H1 (cell line): Measurements from ENCODE around the gene C1orf185. TPM values are rescaled to one million over a fixed set of nuclear protein-coding genes. Genes with fewer than 3 reads are reported as not detected.

ENCODE experiments used
- CTCF ChIA-PET: fragments of 300-600 bp; sonication (Branson Sonifier 250); formaldehyde crosslinking; loops from one replicate; lab custom pipeline; 2021; ENCODE audit not compliant: partially characterized antibody; lab: Charles Lee
- POLR2A ChIA-PET: fragments of 300-600 bp; sonication (Branson Sonifier 250); formaldehyde crosslinking; loops from one replicate; lab custom pipeline; 2021; ENCODE audit warnings: inconsistent platforms; ENCODE audit not compliant: partially characterized antibody; lab: Charles Lee
- DNase-seq, 2 experiments: peaks; one replicate each; pipeline versions ENCODE4 v3.0.0 to v3.0.0-alpha.2; 2010 to 2022; ENCODE audit warnings: low spot score in 2 of 2, low read depth in 1 of 2, mixed read lengths in 1 of 2
- FAIRE-seq: peaks from 2 replicates; lab custom pipeline; 2011; peaks lifted over from hg19 to GRCh38; lab: Jason Lieb, UNC
- H2AFZ ChIP-seq: 2 replicates; pipeline ENCODE4 v1.8.1; 2012; ENCODE audit warnings: low read length, inconsistent platforms
- H2AK5ac ChIP-seq: 2 replicates; pipeline ENCODE4 v1.6.1; 2013; ENCODE audit warnings: low read depth, low read length
- H2BK120ac ChIP-seq: replicated peaks from 2 replicates; pipeline ENCODE3; 2013; ENCODE audit warnings: low read depth, low read length, inconsistent platforms
- H2BK12ac ChIP-seq: 2 replicates; pipeline ENCODE4 v1.6.1; 2013; ENCODE audit warnings: low read depth, low read length
- H2BK15ac ChIP-seq: 2 replicates; pipeline ENCODE4 v1.6.1; 2013; ENCODE audit warnings: low read length
- H2BK20ac ChIP-seq: 2 replicates; pipeline ENCODE4 v1.6.1; 2013; ENCODE audit warnings: low read length
- H2BK5ac ChIP-seq: 2 replicates; pipeline ENCODE4 v1.6.1; 2013; ENCODE audit warnings: low read depth, low read length
- H3K14ac ChIP-seq: 2 replicates; pipeline ENCODE4 v1.6.1; 2013; ENCODE audit warnings: inconsistent platforms; ENCODE audit not compliant: insufficient read length
- H3K18ac ChIP-seq: 2 replicates; pipeline ENCODE4 v1.6.1; 2013; ENCODE audit warnings: low read length; ENCODE audit errors: extremely low read depth
- H3K23ac ChIP-seq: 2 replicates; pipeline ENCODE4 v1.6.1; 2013; ENCODE audit warnings: inconsistent platforms; ENCODE audit not compliant: insufficient read length
- H3K23me2 ChIP-seq: 2 replicates; pipeline ENCODE4 v1.6.1; 2013; ENCODE audit warnings: low read depth, low read length
- H3K27ac ChIP-seq: 2 replicates; pipeline ENCODE4 v1.6.1; 2011; ENCODE audit warnings: low read depth, low read length, inconsistent platforms
- H3K27me3 ChIP-seq, 4 experiments: replicated peaks in 1 of 4; 1 replicate in 1 of 4; 2 replicates in 3 of 4; pipeline versions ENCODE4 v1.6.1 to v1.8.1; 2011 to 2013; ENCODE audit warnings: low read length in 3 of 4, mild to moderate bottlenecking in 3 of 4, inconsistent platforms in 2 of 4, mixed read lengths in 2 of 4, moderate library complexity in 1 of 4; ENCODE audit not compliant: control insufficient read depth in 3 of 4, insufficient read depth in 3 of 4; ENCODE audit errors: extremely low read depth in 1 of 4
- H3K36me3 ChIP-seq, 4 experiments: 2 replicates each; pipeline versions ENCODE4 v1.6.1 to v1.8.1; 2011 to 2013; ENCODE audit warnings: mild to moderate bottlenecking in 4 of 4, low read length in 3 of 4, moderate library complexity in 2 of 4, control low read depth in 1 of 4, inconsistent platforms in 1 of 4; ENCODE audit not compliant: insufficient read depth in 4 of 4, control insufficient read depth in 2 of 4
- H3K4ac ChIP-seq: replicated peaks from 2 replicates; pipeline ENCODE3; 2013; ENCODE audit warnings: low read length, low read depth, mixed read lengths, inconsistent platforms; ENCODE audit not compliant: insufficient read length
- H3K4me1 ChIP-seq, 4 experiments: replicated peaks in 1 of 4; 1 replicate in 1 of 4; 2 replicates in 3 of 4; pipeline versions ENCODE4 v1.6.1 to v1.8.1; 2011 to 2013; ENCODE audit warnings: low read length in 3 of 4, inconsistent platforms in 2 of 4, mixed read lengths in 1 of 4; ENCODE audit not compliant: insufficient read depth in 4 of 4, control insufficient read depth in 3 of 4
- H3K4me2 ChIP-seq, 2 experiments: 2 replicates each; pipeline versions ENCODE4 v1.6.1 to v1.8.1; 2011 to 2013; ENCODE audit warnings: low read depth in 2 of 2, low read length in 2 of 2, control low read depth in 1 of 2, inconsistent platforms in 1 of 2, mild to moderate bottlenecking in 1 of 2; ENCODE audit not compliant: insufficient read depth in 1 of 2
- H3K4me3 ChIP-seq, 4 experiments: fragments of 200-600, 300-600 bp in 1 of 4; sonication (generic), shearing (Covaris generic), sonication (Bioruptor Twin) in 1 of 4; 2 replicates each; pipeline versions ENCODE4 v1.5.1 to v1.8.1; 2011 to 2016; ENCODE audit warnings: low read length in 4 of 4, low read depth in 3 of 4, control low read depth in 2 of 4, inconsistent platforms in 2 of 4, mild to moderate bottlenecking in 2 of 4, mixed read lengths in 1 of 4, moderate library complexity in 1 of 4; ENCODE audit not compliant: insufficient read depth in 2 of 4; ENCODE audit errors: extremely low read depth in 1 of 4
- H3K56ac ChIP-seq: replicated peaks from 2 replicates; pipeline ENCODE3; 2013; ENCODE audit warnings: low read depth, mild to moderate bottlenecking, mixed read lengths, low read length, inconsistent platforms; ENCODE audit not compliant: insufficient read length
- H3K79me1 ChIP-seq: 2 replicates; pipeline ENCODE4 v1.6.1; 2013; ENCODE audit warnings: low read depth, low read length, control low read depth
- H3K79me2 ChIP-seq, 2 experiments: 2 replicates each; pipeline versions ENCODE4 v1.6.1 to v1.8.1; 2012 to 2013; ENCODE audit warnings: low read length in 2 of 2, mild to moderate bottlenecking in 2 of 2, inconsistent platforms in 1 of 2; ENCODE audit not compliant: insufficient read depth in 2 of 2, control insufficient read depth in 1 of 2
- H3K9ac ChIP-seq, 4 experiments: replicated peaks in 1 of 4; 1 replicate in 1 of 4; 2 replicates in 3 of 4; pipeline versions ENCODE4 v1.6.1 to v1.8.1; 2011 to 2013; ENCODE audit warnings: low read depth in 3 of 4, low read length in 3 of 4, control low read depth in 2 of 4, mild to moderate bottlenecking in 2 of 4, moderate library complexity in 2 of 4, inconsistent platforms in 1 of 4; ENCODE audit errors: extremely low read depth in 1 of 4
- H3K9me3 ChIP-seq, 2 experiments: 2 replicates each; pipeline versions ENCODE4 v1.6.1 to v1.8.1; 2012 to 2013; ENCODE audit warnings: mild to moderate bottlenecking in 2 of 2, moderate library complexity in 2 of 2, control low read depth in 1 of 2, inconsistent platforms in 1 of 2, low read depth in 1 of 2, low read length in 1 of 2, mixed read lengths in 1 of 2; ENCODE audit not compliant: insufficient read depth in 2 of 2
- H4K20me1 ChIP-seq, 2 experiments: replicated peaks in 1 of 2; 2 replicates each; pipeline versions ENCODE3 to v1.8.1; 2011 to 2013; ENCODE audit warnings: inconsistent platforms in 2 of 2, low read length in 2 of 2, mild to moderate bottlenecking in 1 of 2; ENCODE audit not compliant: insufficient read depth in 2 of 2, control insufficient read depth in 1 of 2
- H4K5ac ChIP-seq: 2 replicates; pipeline ENCODE4 v1.6.1; 2013; ENCODE audit warnings: low read length, low read depth, mixed read lengths, inconsistent platforms; ENCODE audit not compliant: insufficient read length
- H4K8ac ChIP-seq: 2 replicates; pipeline ENCODE4 v1.8.0; 2013; ENCODE audit warnings: mild to moderate bottlenecking, moderate library complexity, low read length, inconsistent platforms; ENCODE audit not compliant: insufficient read depth; ENCODE audit errors: extremely low read depth
- H4K91ac ChIP-seq: replicated peaks from 2 replicates; pipeline ENCODE3; 2013; ENCODE audit warnings: low read length, mixed read lengths, inconsistent platforms; ENCODE audit not compliant: insufficient read length
- ATF3 ChIP-seq: IDR thresholded peaks from 2 replicates; pipeline ENCODE4 v1.6.1; 2011; ENCODE audit warnings: low read depth, mild to moderate bottlenecking, low read length; ENCODE audit not compliant: insufficient read depth
- NANOG ChIP-seq: IDR thresholded peaks from 2 replicates; pipeline ENCODE4 v1.6.1; 2011; ENCODE audit warnings: low read length, low read depth, mild to moderate bottlenecking, inconsistent platforms; ENCODE audit not compliant: insufficient read depth, poor library complexity, severe bottlenecking
- RNF2 ChIP-seq: fragments of 200-900, 300-1000 bp; sonication (generic); IDR thresholded peaks from 2 replicates; pipeline ENCODE4 v1.7.1; 2016; ENCODE audit warnings: borderline replicate concordance, low read depth, mild to moderate bottlenecking, antibody characterized with exemption, low read length; ENCODE audit not compliant: poor library complexity, severe bottlenecking; ENCODE audit errors: missing control alignments
- WGBS, 2 experiments: shearing (Covaris generic) in 1 of 2; methylation state at CpG; one replicate each; pipeline versions ENCODE4 v1.1.6 to v1.1.7; 2013 to 2015; ENCODE audit warnings: low lambda C conversion rate in 2 of 2, mixed read lengths in 2 of 2, inconsistent platforms in 1 of 2, low coverage in 1 of 2, missing lambda C conversion rate in 1 of 2; ENCODE audit not compliant: insufficient replicate concordance in 2 of 2, insufficient coverage in 1 of 2, insufficient read length in 1 of 2; ENCODE audit errors: extremely low coverage in 1 of 2, missing lambda C conversion rate in 1 of 2; 5-methylcytosine and 5-hydroxymethylcytosine counted together
- polyA plus RNA-seq, 7 experiments: library from polyadenylated mRNA; depleted of rRNA in 3 of 7; stranded (reverse) in 5 of 7; unstranded in 2 of 7; fragments of >200 nt in 5 of 7; fragments of 200-250 nt in 2 of 7; gene quantifications; 1 replicate in 5 of 7; 2 replicates in 1 of 7; 4 replicates in 1 of 7; pipeline versions ENCODE4 v1.2.1 to v1.2.3, GENCODE V29; 2011 to 2013; ENCODE audit warnings: missing spikeins in 2 of 7, mixed read lengths in 2 of 7
- total RNA-seq: library from RNA; stranded (reverse); fragmentation: NEBNext Ultra II Directional; extraction: Animal tissue kit (Norgen Biotek cat#: 25700); gene quantifications from 2 replicates; pipeline ENCODE4 v1.2.1, GENCODE V29; 2021

C1orf185 gene
- total and polyA plus RNA-seq, 2 of the 8 experiments (the other 6 are each of a cell fraction or from before 2014, with no cell fraction given), result not detected

DNA sequence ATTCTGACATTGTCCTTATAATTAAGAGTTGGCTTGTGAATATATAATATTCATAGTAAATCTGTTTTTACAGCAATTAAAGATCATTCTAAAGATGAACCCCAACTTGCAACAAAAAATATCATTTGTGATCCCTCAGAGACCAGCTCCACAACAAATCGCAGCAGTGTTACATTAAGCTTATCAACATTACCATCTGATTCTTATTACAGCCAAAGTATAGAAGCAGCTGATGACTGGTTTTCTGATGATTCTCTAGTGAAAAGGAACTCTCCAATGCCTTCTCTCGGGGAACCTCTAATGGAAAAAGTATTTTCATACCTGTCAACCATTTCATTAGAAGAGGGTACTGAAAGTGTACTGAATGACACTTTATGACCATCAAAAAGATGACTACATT, 45.4 kb downstream of the C1orf185 start:
- 86% methylated on average over 2 of the region's 2 CpGs; no CpG with 5 or more reads in 1 of the 2 experiments for WGBS, 2 experiments
- TF ChIP-seq RNF2 (no peak), NANOG (no peak), ATF3 (no peak)
- TF ChIP-seq, all 59 proteins: peak for 0

More for the DNA sequence above, 45.4 kb downstream of the C1orf185 start:
- H3K4me2 ChIP-seq, result no peak overlapping the region
- H3K79me2 ChIP-seq, result no peaks in the 10 kb centered on the region
- H4K20me1 ChIP-seq, result no peaks in the 10 kb centered on the region
- H3K14ac ChIP-seq, result no peak overlapping the region
- no peak overlapping the region for H2BK15ac ChIP-seq
- CTCF ChIA-PET, result no interaction called here
- H2BK12ac ChIP-seq, result no peak overlapping the region
- no peaks in the 10 kb centered on the region for H3K4me1 ChIP-seq
- no peak overlapping the region for H3K23ac ChIP-seq
- DNase-seq, result no peak
- no peak overlapping the region for H4K5ac ChIP-seq
- H2BK20ac ChIP-seq, result no peak overlapping the region
- POLR2A ChIA-PET, result no interaction called here
- no peaks in the 10 kb centered on the region for H3K23me2 ChIP-seq
- H3K4me3 ChIP-seq, result no peak overlapping the region
- no peak overlapping the region for H4K8ac ChIP-seq
- no peak overlapping the region for H2AFZ ChIP-seq
- no peak overlapping the region for H2AK5ac ChIP-seq
- H3K9me3 ChIP-seq, result no peaks in the 10 kb centered on the region
- no peak overlapping the region for H2BK5ac ChIP-seq
- no peak overlapping the region for H3K4ac ChIP-seq
- no peaks in the 10 kb centered on the region for H3K79me1 ChIP-seq
- no peak overlapping the region for H3K56ac ChIP-seq
- H3K27ac ChIP-seq, result no peak overlapping the region
- H3K18ac ChIP-seq, result no peak overlapping the region
- no peaks in the 10 kb centered on the region for H3K36me3 ChIP-seq
- FAIRE-seq, result no peak
- no peaks in the 10 kb centered on the region for H3K27me3 ChIP-seq
- no peak overlapping the region for H4K91ac ChIP-seq
- H2BK120ac ChIP-seq, result no peak overlapping the region
- H3K9ac ChIP-seq, result no peak overlapping the region
